ENCODE results near the gene DCAF8. TPM values are rescaled to one million over a fixed set of nuclear protein-coding genes. Genes with fewer than 3 reads are reported as not detected.
"Not testable (repeated sequence)": the region's sequence is repeated elsewhere in the genome, so short reads cannot be mapped to it uniquely, and the experiment has no call there.

DCAF8 gene
- 32.1 and 58.1 TPM in 2 replicates for total RNA-seq (2014; rRNA removed; shearing (Covaris generic))

DNA sequence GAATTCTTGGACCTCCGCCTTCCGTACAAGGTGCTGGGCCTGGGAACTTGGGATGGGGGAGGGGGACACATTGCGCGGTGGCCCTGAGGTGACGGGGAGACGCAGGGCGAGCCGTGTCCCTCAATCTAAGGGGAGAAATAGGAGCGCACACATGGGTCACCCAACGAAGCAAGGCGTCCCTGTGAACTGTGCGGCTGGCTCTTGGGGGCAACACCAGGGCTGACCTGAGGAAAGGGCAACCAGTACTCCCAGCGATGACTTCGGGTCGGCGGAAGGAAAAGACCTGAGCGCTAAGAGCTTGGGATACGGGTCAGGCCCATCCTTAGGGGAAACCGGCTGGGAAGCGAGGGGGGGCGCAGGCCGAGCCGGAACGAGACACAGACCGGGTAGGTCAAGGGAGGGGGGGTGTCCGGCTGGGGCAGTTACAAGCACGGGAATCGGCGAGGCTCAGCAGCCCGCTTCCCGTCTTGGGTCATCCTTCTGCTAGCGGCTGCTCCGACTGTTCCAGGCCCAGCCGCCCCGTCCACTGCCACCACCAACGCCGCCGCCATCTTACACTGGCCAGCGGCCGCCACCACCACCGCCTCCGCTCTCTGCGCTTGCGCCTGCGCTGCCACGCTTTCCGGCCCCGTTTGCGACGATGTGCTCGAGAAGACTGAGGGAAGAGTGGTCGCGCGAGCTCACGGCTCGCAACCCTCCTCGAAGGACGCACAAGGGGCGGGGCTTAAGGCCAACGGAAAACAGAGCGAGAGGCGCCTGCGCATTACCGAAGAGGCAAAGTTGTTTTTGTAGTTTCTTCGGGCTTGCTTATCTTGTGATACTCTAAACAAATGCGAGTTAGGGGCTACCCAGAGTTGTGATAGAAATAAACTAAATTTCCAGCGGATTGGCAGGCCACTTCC, at the start of gene DCAF8:
Gene DCAF8, minus strand, starts transcription at position 657 of the 902 bp plus-strand sequence. CDS start 18,541 bp downstream, outside the sequence.
- peak; percentile 99 for DNase-seq (ENCODE audit: low read depth)

DNA sequence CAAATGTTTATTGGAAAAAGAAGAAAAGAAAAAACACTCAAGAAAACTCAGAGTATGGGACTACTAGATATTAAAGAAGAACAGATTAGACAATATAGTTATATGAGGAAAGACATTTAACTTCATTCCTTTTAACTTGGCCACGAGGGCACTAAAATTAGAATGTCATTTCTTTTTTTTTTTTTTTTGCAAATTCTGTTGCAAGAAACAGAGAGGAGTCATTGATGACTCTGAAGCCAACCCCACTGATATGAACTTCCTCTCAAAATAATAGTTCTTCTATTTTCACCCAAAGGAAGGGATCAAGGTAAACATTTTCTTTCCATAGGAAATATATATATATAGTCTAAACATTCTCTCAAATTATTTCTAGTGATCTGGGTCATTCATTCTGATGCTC, 47.2 kb upstream of the DCAF8 start:
- DNase-seq (ENCODE audit: low read depth), result no peak

DNA sequence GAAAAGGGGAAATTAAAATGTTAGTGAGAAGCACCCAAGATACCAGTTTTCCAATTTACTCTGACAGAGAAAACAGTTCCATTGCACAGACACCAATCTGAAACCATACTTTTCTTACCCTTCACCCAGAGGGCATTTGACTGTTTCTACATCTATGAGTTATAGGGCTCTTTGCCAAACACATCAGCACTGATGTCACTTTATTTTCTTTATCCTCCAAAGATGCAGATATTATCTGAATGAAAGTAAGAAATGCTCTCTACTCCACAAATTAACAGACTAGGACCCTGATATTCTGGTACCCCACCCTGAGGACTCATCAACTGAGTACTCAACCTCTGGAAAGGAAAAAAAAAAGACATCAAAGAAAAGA, 46.8 kb upstream of the DCAF8 start:
- DNase-seq (ENCODE audit: low read depth), result no peak

DNA sequence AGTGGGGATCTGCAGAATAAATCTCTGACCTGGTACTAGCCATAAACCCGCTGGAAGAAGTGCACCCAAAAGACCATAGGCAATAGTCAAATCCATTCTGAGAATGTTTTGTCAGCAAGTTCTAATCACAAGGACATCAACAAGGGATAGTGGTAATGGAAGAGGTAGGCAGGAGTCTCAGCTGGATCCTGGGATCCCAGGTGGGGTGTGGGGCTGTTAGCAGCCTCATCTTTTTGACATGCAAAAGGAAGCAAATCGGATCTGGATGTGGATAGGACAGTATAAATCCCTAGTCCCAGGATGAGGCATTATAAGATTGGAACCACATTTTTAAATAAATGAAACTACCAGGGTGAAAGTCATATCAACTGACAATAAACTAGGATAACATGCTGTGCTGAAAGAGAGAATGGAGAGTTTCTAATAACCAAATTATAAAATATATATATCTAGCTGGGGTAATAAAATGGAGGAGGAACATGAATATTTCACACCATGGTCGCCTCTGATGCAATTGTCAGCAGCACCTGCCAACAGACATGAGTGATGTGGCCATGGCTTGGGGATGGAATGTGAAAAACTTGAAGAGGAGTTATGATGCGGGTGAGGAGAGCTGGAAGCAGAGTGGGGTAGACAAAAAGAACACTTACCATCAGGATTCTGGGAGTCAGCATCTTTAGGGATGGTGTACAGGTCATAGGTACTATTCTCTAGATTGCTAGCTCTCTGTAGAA, 46.3 kb upstream of the DCAF8 start:
- no peak for DNase-seq (ENCODE audit: low read depth)

DNA sequence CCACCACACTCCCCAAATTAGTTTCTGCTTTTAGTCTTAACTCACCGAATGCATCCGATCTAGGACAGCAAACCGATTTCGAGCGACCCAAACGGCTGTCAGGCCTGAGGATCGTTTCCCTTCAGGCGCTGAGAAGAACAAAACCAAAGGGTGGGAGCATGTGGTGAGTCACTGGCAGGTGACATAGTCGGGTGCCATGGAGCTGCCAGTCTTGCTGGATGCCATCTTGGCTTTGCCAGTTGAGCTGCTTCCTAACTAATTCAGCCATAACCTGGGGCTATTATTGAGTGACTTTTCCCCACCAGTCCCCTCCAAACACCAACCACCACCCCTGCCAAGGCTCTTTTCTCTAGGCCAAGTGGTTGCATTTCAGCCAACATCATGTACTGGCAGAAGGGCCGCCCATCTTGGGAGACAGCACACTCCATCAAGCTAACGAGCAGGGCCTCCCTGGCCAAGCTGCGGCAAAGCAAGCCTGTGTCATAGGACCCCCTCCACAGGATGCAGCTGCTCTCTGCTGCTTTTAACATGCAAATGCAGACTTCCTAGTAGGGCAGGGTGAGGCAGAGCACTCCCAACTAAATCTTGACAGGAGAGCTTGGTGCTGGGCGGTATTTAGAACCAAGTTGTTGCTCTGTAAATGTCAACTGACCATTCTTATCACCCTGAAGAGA, 44.9 kb upstream of the DCAF8 start:
- DNase-seq (ENCODE audit: low read depth), result no peak

DNA sequence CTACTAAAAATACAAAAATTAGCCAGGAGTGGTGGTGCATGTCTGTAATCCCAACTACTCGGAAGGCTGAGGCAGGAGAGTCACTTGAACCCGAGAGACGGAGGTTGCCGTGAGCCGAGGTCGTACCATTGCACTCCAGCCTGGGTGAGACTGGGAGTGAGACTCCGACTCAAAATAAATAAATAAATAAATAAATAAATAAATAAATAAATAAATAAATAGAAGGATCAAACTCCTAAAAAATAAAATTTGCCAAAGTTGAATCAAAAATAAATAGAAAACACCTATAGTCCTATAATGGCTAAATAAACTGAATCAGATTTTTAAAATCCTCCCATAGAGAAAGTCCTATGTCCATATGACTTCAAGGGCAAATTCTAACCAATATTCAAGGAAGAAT, 37.8 kb upstream of the DCAF8 start:
- DNase-seq (ENCODE audit: low read depth), result no peak

DNA sequence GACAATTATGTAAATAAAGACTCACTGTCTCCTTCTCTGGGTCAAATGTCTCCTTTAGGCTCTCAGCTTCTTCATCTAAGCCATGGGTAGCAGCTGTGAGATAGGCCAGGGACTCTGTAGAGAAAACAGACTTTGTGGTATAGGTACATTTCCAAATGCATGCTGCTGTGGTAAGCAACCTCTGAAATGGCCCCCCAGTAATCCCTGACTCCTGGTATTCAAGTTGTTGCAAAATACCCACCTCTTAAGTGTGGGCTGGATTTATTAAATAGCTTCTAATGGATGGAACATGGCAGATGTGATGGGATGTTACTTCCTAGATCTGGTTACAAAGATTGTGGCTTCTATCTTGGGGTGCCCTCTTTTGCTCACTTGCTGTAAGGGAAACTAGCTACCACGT, 33.7 kb upstream of the DCAF8 start:
- DNase-seq (ENCODE audit: low read depth), result no peak

DNA sequence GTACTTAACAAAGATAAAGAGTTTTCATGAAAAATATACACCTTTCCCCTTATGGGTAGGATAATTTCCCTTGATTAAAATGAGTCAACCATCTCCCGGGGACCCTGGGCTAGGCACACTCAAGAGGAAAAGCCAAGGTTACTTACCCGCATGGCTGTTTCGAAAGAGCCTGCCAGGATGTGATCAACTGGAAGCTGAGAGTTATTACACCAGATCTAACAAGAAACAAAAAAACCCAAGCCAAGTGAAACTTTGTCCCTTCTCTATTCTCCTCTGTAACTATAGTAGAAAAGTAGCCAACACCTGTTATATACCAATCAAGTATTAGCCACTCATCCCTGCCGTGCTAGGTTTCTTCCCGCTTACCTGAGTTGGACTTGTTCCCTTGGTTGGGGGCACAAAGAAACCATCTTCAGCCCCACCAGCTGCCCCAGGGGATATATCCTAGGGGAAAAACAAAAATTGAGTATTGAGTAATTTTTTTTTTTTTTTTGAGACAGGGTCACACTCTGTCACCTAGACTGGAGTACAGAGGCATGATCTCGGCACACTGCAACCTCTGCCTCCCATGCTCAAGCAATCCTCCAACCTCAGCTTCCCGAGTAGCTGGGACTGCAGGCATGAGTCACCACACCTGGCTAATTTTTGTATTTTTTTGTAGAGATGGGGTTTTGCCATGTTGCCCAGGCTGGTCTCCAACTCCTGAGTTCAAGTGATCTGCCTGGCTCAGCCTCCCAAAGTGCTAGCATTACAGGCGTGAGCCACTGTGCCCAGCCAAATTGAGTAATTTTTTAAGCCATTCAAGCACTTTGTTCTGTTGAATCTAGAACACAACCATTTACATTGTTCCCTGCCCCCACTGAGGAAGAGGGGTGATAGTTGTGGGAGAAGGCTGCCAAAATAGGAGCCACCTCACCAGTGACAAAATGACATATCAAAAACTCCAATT, 30.9 kb upstream of the DCAF8 start:
- DNase-seq (ENCODE audit: low read depth), result no peak

DNA sequence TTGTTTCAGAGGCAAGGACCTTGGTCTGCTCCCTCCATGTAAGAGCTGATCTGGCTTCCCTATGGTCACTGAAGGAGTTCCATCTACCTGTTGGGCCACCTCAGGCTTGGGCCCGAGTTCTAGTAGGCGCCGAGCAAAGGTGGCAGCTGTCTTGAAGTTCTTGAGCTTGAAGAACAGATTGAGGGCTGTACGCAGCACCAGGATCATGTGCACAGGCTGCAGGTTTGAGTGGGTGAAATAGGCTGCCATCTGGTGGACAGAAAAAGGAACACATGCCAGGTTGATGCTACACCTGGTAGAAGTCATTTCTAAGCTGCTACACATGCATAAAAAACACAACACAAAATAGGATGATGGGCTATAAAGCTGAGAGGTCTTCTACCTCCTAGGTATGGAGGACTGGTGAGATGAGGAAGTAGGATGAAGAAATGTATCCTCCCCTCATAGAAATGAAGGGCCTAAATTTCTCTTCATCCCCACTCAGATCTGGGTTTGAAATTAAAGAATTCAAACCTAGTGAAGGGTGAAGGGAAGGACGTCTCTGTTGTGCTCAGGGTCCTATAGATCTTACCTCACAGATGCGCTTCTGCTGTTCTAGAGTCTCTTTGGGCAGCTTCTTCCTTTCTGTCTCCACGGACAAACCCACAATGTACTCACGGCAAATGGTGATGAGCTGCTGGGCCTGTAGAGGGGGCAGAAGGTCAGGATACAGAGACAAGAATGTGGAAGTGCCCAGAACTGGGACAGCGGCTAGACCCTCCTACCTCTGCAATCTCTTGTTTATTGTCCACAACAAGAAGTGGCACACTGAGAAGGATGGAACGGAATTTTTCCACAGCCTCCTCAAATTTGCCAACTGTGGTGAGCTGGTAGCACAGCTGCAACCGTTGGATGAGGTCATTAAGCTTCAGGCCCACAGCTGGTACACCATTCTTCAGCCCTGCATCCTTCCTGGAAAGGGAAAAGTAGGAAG, 29.2 kb upstream of the DCAF8 start:
- DNase-seq (ENCODE audit: low read depth), result peak; percentile 60

DNA sequence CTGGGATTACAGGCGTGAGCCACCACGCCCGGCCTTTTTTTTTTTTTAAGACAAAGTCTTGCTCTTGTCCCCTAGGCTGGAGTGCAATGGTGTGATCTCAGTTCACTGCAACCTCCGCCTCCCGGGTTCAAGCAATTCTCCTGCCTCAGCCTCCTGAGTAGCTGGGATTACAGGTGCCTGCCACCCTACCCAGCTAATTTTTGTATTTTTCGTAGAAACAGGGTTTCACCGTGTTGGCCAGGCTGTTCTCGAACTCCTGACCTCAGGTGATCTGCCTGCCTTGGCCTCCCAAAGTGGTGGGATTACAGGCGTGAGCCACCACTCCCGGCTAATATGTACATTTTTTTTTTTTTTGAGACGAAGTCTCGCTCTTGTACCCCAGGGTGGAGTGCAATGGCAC, 25.4 kb upstream of the DCAF8 start:
- DNase-seq (ENCODE audit: low read depth), result not testable (repeated sequence)

DNA sequence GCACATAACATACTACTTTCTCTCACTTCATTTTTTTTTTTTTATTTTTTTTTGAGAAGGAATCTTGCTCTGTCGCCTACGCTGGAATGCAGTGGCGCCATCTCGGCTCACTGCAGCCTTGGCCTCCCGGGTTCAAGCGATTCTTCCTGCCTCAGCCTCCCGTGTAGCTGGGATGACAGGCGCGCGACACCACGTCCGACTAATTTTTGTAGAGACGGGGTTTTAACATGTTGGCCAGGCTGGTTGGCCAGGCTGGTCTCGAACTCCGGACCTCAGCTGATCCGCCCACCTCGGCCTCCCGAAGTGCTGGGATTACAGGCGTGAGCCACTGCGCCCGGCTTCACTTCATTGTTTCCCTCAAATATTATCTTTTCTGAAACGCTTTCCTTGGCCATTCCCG, 23.2 kb upstream of the DCAF8 start:
- no peak for DNase-seq (ENCODE audit: low read depth)

DNA sequence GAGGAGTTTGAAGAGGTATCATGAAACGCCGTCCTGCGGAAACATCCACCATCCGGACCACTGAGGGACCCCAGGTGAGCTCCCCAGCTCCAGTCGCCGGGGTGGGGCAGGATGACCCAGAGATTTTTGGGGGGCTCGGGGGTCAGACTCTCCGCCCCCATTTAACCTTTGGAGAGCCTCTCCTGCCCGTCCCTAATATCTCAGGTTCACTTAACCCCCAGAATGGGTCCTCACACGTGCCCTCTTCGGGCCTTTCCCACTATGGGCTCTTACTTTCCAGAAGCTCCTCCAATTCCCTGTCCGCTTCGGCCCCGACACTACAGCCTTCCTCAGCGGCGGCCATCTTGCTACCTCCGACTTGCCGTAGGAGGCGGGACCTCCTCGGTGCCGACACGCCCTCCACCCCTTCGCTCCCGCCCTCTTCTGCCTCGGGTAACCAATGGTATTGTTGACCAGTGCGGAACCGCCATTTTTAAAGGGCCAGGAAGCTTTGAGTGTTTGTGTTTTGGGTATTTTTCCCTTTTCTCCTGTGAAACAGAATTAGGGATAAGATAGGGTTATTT, 22.5 kb upstream of the DCAF8 start, which contains the start of gene PEX19:
Gene PEX19, minus strand, starts transcription at position 352 of the 563 bp plus-strand sequence. Its CDS starts 9 bp downstream, at position 343.
- peak; percentile 96 for DNase-seq (ENCODE audit: low read depth)

DNA sequence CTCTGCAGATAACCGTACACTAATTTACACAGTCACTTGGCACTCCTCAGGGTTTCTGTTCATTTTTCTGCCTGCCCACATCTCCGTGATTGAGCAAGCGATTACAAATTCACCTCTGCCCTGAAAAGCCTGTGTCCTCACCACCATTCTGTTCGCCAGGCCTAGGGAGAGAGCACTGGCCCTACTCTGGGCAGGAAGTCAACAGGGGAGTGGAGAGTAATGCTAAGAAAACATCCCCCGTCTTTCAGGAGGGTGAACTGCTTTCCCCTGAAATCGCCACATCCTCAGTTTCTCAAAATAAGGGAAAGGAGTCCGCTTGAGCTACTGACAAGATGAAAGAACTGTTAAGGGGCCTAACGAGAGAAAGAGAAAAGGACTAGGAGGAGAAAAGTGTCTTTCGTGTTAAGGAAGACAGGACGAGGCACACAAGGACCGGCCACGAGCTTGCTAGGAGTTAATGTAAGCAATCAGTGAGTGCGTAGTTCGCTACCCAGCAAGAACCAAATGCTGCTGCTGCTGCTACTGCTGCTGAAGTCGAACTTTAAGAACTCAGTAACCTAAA, 22.0 kb upstream of the DCAF8 start:
- peak; percentile 56 for DNase-seq (ENCODE audit: low read depth)

DNA sequence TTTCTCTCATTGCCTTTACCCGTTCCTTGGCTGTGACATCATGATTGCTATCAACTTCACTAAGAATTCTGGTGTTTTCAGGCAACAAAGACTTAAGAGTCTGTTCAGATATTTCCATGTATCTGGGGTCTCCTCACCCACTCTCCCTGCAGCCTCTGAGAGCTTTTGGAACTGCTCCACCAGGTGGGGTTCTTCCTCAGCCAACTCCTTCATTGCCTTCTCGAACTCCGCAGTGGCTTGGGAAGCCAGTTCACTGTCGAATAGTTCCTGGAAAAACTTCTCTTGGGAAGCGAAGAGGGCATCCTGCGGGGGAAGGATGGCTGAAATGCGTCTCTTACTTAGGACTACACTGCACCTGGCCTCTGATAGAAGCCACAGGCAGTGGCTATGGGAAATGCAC, 20.5 kb upstream of the DCAF8 start:
- no peak for DNase-seq (ENCODE audit: low read depth)

DNA sequence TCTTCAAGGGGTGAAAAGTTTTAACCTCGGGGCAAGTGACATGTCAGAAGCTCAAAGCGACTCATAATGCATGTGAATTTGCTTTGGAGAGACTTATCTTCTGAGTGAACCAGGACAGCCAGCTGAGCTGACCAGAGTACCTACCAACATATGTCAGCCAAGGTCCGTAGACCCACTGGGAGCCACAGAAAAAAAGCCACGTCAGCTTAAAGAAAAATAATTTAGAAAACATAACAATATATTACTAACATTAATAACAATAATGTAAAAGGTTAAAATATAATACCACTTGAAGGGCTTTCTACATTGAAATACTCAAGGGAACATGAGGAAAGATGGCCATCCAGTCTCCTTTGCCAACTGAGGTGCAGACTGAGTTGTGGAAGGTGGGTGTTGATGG, 15.6 kb upstream of the DCAF8 start:
- no peak for DNase-seq (ENCODE audit: low read depth)

DNA sequence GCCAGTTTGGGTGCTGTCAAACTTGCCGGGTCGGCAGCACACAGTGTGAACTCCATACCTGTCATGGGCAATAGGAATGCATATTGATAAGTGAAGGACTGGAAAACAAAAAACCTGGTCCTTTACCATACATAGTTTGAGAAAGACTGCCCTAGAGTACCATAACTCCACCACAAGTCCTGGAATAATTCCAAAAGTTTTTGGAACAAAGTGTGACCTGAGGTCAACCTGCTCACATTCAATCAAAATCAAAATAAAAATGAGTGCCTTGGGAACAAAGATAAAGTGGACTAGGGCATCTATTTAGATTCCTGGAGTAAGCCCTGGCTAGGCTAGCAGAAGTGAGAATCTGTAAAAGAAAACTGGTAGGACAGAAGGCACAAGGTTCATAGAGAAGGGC, 15.0 kb upstream of the DCAF8 start:
- DNase-seq (ENCODE audit: low read depth), result no peak

DNA sequence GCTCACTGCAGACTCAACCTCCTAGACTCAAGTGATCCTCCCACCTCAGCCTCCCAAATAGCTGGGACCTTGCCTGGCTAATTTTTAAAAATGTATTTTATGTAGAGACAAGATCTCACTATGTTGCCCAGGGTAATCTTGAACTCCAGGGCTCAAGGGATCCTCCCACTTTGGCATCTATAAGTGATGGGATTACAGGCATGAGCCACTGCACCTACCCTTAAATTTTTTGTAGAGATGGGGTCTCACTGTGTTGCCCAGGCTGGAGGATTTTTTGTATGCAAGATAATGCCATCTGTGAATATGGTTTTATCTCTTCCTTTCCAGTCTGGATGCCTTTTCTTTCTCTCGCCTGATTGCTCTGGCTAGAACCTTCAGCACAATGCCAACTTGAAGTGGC, 8.7 kb upstream of the DCAF8 start:
- DNase-seq (ENCODE audit: low read depth), result no peak

DNA sequence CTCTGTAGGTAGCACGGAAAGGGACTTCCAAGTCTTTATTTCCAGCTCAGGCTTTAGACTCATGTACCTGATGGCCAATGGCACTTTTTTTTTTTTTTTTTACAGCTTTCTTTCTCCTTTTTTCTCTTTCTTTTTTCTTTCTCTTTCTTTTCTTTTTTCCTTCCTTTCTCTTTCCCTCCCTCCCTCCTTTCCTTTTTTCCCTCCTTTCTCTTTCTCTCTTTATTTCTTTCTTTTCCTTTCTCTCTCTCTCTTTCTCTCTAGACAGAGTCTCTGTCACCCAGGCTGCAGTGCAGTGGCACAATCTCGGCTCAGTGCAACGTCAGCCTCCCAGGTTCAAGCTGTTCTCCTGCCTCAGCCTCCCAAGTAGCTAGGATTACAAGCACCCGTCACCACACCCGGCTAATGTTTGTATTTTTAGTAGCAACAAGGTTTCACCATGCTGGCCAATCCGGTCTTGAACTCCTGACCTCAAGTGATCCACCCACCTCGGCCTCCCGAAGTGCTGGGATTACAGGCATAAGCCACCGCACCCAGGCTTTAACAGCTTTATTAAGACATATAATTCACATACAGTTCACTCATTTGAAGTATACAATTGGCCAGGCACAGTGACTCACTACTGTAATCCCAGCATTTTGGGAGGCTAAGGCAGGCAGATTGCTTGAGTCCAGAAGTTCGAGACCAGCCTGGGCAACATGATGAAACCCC, 5.1 kb upstream of the DCAF8 start:
- no peak for DNase-seq (ENCODE audit: low read depth)
